Peyer's patch (tissue), 4 donors: ENCODE data around the gene CELF4.

Experiments
- POLR2A ChIP-seq, 2 donors: fragments of 450-650 bp; IDR thresholded peaks; one replicate each; pipeline ENCODE4 v1.5.1; 2017; ENCODE audit warnings: antibody characterized with exemption in 2 of 2, mild to moderate bottlenecking in 2 of 2, moderate library complexity in 2 of 2
- TF ChIP-seq, protein P1 (sequence below), 6 experiments: fragments of 450-650 bp in 4 of 6; fragments of 200-600 bp in 2 of 6; sonication (generic) in 1 of 6; IDR thresholded peaks; one replicate each; pipeline ENCODE4 v1.5.1; 2017 to 2019; ENCODE audit warnings: antibody characterized with exemption in 6 of 6, mild to moderate bottlenecking in 3 of 6, moderate library complexity in 1 of 6

DNA sequence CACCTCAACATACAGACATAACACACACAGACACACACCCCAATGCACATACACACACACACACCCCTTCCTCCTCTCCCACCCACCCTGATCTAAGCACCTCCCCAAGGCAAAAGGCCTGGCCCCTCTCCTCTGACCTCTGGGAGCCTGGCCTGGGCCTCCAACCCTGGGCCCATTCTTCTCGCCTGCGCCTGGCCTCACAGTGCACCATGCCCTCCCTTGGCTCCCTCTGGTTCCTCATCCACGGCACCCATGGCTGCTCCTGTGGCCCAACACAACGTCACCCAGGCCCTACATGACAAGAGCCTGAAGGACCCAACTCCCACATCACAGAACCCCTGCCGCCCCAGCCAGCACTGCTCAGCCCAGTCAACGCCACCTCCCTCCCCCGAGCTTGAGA, 281.3 kb downstream of the CELF4 start:
- TF ChIP-seq POLR2A (IDR thresholded peaks at IDR 0.05): no peak
- TF ChIP-seq, protein P1, sequence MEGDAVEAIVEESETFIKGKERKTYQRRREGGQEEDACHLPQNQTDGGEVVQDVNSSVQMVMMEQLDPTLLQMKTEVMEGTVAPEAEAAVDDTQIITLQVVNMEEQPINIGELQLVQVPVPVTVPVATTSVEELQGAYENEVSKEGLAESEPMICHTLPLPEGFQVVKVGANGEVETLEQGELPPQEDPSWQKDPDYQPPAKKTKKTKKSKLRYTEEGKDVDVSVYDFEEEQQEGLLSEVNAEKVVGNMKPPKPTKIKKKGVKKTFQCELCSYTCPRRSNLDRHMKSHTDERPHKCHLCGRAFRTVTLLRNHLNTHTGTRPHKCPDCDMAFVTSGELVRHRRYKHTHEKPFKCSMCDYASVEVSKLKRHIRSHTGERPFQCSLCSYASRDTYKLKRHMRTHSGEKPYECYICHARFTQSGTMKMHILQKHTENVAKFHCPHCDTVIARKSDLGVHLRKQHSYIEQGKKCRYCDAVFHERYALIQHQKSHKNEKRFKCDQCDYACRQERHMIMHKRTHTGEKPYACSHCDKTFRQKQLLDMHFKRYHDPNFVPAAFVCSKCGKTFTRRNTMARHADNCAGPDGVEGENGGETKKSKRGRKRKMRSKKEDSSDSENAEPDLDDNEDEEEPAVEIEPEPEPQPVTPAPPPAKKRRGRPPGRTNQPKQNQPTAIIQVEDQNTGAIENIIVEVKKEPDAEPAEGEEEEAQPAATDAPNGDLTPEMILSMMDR (IDR thresholded peaks at IDR 0.05): no peak
